OCI-LY3 (cell line): Measurements from ENCODE around the gene CCDC14.

Experiments
- EZH2phosphoT487 ChIP-seq: fragments of 200-600 bp; shearing (Covaris generic); IDR thresholded peaks from 2 replicates; pipeline ENCODE4 v1.6.1; 2018; ENCODE audit warnings: antibody characterized with exemption, mixed run types, low read depth
- TF ChIP-seq, protein P1 (sequence below): fragments of 200-600, 300-600 bp; sonication (generic); IDR thresholded peaks from 2 replicates; pipeline ENCODE4 v1.5.1; 2014; ENCODE audit warnings: antibody characterized with exemption, low read length, low read depth

DNA sequence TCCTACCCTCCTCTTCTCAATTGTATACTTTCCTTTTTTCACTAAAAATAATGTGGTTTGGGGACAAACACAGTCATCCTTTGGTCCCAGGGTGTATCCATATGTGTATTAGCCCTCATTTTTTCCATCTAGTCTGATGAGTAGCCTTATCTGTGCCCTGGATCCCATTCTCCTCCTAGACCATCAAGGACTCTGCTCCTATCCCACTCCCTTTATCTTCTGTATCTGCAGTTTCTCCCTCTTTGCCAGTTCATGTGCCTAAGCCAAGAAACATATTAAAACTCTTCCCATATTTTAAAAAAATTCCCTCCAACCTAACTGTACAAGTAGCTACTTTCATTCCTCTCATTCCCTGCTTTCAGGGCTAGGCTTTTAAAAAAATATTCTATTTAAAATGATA lies 25.2 kb downstream of the CCDC14 start:
- TF ChIP-seq, protein P1, sequence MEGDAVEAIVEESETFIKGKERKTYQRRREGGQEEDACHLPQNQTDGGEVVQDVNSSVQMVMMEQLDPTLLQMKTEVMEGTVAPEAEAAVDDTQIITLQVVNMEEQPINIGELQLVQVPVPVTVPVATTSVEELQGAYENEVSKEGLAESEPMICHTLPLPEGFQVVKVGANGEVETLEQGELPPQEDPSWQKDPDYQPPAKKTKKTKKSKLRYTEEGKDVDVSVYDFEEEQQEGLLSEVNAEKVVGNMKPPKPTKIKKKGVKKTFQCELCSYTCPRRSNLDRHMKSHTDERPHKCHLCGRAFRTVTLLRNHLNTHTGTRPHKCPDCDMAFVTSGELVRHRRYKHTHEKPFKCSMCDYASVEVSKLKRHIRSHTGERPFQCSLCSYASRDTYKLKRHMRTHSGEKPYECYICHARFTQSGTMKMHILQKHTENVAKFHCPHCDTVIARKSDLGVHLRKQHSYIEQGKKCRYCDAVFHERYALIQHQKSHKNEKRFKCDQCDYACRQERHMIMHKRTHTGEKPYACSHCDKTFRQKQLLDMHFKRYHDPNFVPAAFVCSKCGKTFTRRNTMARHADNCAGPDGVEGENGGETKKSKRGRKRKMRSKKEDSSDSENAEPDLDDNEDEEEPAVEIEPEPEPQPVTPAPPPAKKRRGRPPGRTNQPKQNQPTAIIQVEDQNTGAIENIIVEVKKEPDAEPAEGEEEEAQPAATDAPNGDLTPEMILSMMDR = no peak
- no peak for TF ChIP-seq EZH2phosphoT487
